ENCODE data around the gene TTC39A. TPM values are rescaled to one million over a fixed set of nuclear protein-coding genes. Genes with fewer than 3 reads are reported as not detected.

Gene TTC39A
- total RNA-seq, 4 donors from 2014 or later = 25.6 to 39.8 (median 30.7) TPM

GRCh38 chr1:51324251-51325010, 5.9 kb downstream of the TTC39A start:
- H3K27ac ChIP-seq = no peak overlapping the region
- no peaks in the 10 kb centered on the region for H3K4me1 ChIP-seq
- H3K36me3 ChIP-seq = no peaks in the 10 kb centered on the region
- TF ChIP-seq POLR2A (IDR thresholded peaks at IDR 0.05) = no peak
- TF ChIP-seq, protein P1, sequence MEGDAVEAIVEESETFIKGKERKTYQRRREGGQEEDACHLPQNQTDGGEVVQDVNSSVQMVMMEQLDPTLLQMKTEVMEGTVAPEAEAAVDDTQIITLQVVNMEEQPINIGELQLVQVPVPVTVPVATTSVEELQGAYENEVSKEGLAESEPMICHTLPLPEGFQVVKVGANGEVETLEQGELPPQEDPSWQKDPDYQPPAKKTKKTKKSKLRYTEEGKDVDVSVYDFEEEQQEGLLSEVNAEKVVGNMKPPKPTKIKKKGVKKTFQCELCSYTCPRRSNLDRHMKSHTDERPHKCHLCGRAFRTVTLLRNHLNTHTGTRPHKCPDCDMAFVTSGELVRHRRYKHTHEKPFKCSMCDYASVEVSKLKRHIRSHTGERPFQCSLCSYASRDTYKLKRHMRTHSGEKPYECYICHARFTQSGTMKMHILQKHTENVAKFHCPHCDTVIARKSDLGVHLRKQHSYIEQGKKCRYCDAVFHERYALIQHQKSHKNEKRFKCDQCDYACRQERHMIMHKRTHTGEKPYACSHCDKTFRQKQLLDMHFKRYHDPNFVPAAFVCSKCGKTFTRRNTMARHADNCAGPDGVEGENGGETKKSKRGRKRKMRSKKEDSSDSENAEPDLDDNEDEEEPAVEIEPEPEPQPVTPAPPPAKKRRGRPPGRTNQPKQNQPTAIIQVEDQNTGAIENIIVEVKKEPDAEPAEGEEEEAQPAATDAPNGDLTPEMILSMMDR (IDR thresholded peaks at IDR 0.05) = no peak
- no peak for DNase-seq
- no peaks in the 10 kb centered on the region for H3K9me3 ChIP-seq
- H3K27me3 ChIP-seq = no peaks in the 10 kb centered on the region
- no peak overlapping the region for H3K4me3 ChIP-seq

DNA sequence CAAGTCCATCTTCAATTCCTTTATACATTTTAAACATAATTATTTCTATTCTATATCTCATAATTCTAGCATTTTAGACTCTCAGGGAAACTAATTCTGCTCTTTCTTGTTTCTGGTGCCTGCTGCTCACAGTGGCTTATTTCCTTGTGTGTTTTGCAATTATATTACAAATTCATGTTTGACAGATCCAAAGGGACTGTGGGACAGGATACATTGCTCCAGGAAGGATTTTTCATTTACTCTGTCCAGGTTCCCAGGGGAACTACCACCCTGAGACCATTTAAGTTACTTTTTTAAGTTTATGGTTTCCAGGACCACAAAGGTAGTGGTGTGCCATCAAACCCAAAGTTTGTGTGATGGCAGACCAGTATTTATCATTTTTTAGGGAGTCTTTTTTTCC, 6.6 kb downstream of the TTC39A start:
- DNase-seq = no peak
- H3K27ac ChIP-seq = no peak overlapping the region
- H3K36me3 ChIP-seq = no peaks in the 10 kb centered on the region
- H3K27me3 ChIP-seq = no peaks in the 10 kb centered on the region
- H3K4me1 ChIP-seq = no peaks in the 10 kb centered on the region
- H3K9me3 ChIP-seq = no peaks in the 10 kb centered on the region
- H3K4me3 ChIP-seq = no peak overlapping the region
- no peak for TF ChIP-seq POLR2A (IDR thresholded peaks at IDR 0.05)
- TF ChIP-seq, protein P1 (IDR thresholded peaks at IDR 0.05) = no peak

DNA sequence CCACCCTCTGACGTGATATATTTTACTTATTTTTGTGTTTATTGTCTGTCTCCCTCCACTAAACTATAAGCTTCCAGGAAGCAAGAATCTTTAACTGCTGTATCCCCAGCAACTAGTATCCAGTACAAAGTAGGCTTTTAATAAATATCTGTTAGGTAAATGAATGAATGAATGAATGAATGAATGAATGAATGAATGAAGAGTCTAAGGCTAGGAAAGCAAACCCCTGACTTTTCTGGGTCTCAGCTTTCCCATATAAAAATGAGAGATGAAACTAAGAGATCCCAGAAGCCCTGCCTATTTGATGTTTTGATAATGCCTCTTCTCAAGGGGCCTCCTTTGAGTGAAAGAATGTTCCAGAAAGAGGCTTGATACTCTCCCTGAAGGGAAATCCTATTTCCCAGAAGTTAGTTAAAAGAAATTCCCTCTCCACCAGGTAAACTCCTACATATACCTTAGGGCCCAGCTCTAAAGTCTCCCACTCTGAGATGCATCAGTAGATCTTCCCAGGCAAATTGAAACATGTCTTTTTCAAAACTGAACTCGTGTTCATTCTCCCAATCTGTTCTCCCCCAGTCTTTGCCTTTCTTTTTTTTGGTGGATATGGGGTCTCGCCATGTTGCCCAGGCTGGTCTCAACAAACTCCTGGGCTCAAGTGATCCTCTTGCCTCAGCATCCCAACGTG, 7.8 kb downstream of the TTC39A start:
- Histone ChIP-seq H3K27ac (no peak overlapping the region), H3K27me3 (no peaks in the 10 kb centered on the region), H3K4me3 (no peak overlapping the region), H3K9me3 (no peaks in the 10 kb centered on the region), H3K36me3 (no peaks in the 10 kb centered on the region), H3K4me1 (no peaks in the 10 kb centered on the region)
- TF ChIP-seq POLR2A (IDR thresholded peaks at IDR 0.05) = no peak
- TF ChIP-seq, protein P1 (IDR thresholded peaks at IDR 0.05) = no peak
- DNase-seq = no peak

DNA sequence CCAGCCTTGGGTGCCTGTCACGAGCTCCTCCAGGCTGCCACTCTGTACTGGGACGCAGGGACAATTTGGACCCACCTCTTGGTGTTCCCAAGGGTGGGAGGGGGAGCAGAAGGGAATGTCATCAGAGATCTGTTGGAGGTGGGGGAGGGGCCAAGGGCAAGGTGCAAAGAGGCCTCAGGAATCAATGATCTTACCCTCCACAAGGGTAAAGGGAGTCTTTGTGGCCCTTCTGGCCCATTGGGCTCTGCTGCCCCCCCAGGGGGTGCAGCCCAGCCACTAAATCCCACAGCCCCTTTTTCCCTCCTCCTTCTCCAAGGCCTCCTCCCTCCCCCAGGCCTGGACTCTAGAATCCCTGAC, 8.5 kb downstream of the TTC39A start:
- no peak overlapping the region for H3K4me3 ChIP-seq
- no peaks in the 10 kb centered on the region for H3K4me1 ChIP-seq
- no peaks in the 10 kb centered on the region for H3K9me3 ChIP-seq
- TF ChIP-seq, protein P1 (IDR thresholded peaks at IDR 0.05) = no peak
- TF ChIP-seq POLR2A (IDR thresholded peaks at IDR 0.05) = no peak
- no peaks in the 10 kb centered on the region for H3K36me3 ChIP-seq
- H3K27me3 ChIP-seq = no peaks in the 10 kb centered on the region
- DNase-seq = no peak
- no peak overlapping the region for H3K27ac ChIP-seq

GRCh38 chr1:51320967-51321923, 9.1 kb downstream of the TTC39A start:
- peak in 1 of 3 donors; percentile 37 for DNase-seq
- Histone ChIP-seq H3K36me3 (no peaks in the 10 kb centered on the region), H3K4me3 (no peak overlapping the region), H3K4me1 (no peaks in the 10 kb centered on the region), H3K9me3 (no peaks in the 10 kb centered on the region), H3K27ac (no peak overlapping the region), H3K27me3 (no peaks in the 10 kb centered on the region)
- TF ChIP-seq, protein P1 (IDR thresholded peaks at IDR 0.05) = no peak
- TF ChIP-seq POLR2A (IDR thresholded peaks at IDR 0.05) = no peak
